HEK293 (cell line): ENCODE data around the gene ZC3H4.

Source experiments
- CTCF ChIA-PET: fragments of 350-600 bp; formaldehyde crosslinking; extraction: SDS; loops from one replicate; lab custom pipeline; 2021; ENCODE audit warnings: antibody characterized with exemption; lab: Yijun Ruan, JAX
- POLR2A ChIA-PET: fragments of 300-600 bp; formaldehyde crosslinking; extraction: SDS; loops from one replicate; lab custom pipeline; 2020; ENCODE audit warnings: antibody characterized with exemption, inconsistent platforms; lab: Yijun Ruan, JAX
- H3K27ac ChIP-seq: fragments of 200-500 bp; sonication (Bioruptor generic); 2 replicates; pipeline ENCODE4 v1.5.1; 2014; ENCODE audit warnings: low read depth, low read length, control low read depth, inconsistent platforms; ENCODE audit errors: extremely low read depth
- H3K36me3 ChIP-seq, 2 experiments: fragments of 200-500 bp in 1 of 2; sonication (Bioruptor generic) in 1 of 2; 1 replicate in 1 of 2; 2 replicates in 1 of 2; pipeline ENCODE4 v1.5.1; 2014 to 2017; ENCODE audit warnings: inconsistent platforms in 2 of 2, low read length in 2 of 2; ENCODE audit not compliant: control insufficient read depth in 2 of 2, insufficient read depth in 1 of 2
- H3K4me1 ChIP-seq: fragments of 200-500 bp; sonication (Bioruptor generic); 2 replicates; pipeline ENCODE4 v1.5.1; 2014; ENCODE audit warnings: mild to moderate bottlenecking, low read length, inconsistent platforms; ENCODE audit not compliant: control insufficient read depth, insufficient read depth
- H3K4me3 ChIP-seq: 2 replicates; pipeline ENCODE4 v1.5.1; 2011; ENCODE audit warnings: low read depth, mild to moderate bottlenecking, control low read depth, low read length, moderate library complexity
- H3K9me3 ChIP-seq: fragments of 200-500 bp; sonication (Bioruptor generic); 2 replicates; pipeline ENCODE4 v1.5.1; 2014; ENCODE audit warnings: low read depth, low read length, inconsistent platforms; ENCODE audit not compliant: control insufficient read depth, insufficient read depth
- AEBP2 ChIP-seq: fragments of 450-650 bp; formaldehyde crosslinking; IDR thresholded peaks from 2 replicates; pipeline ENCODE4 v1.5.1; 2016; ENCODE audit warnings: missing biosample characterization, missing genetic modification characterization, borderline replicate concordance
- EGR2 ChIP-seq: fragments of 450-650 bp; formaldehyde crosslinking; IDR thresholded peaks from 2 replicates; pipeline ENCODE4 v1.5.1; 2016; ENCODE audit warnings: low read depth, missing biosample characterization, missing genetic modification characterization
- GLIS1 ChIP-seq: fragments of 450-650 bp; formaldehyde crosslinking; IDR thresholded peaks from 2 replicates; pipeline ENCODE4 v1.5.1; 2016; ENCODE audit warnings: missing biosample characterization, missing genetic modification characterization
- GLIS2 ChIP-seq: fragments of 450-650 bp; formaldehyde crosslinking; IDR thresholded peaks from 2 replicates; pipeline ENCODE4 v1.5.1; 2016; ENCODE audit warnings: missing biosample characterization, missing genetic modification characterization
- IKZF3 ChIP-seq: fragments of 450-650 bp; IDR thresholded peaks from 2 replicates; pipeline ENCODE4 v1.5.0; 2018; ENCODE audit warnings: missing biosample characterization, mild to moderate bottlenecking, missing genetic modification characterization, moderate library complexity
- PRDM6 ChIP-seq: fragments of 450-650 bp; formaldehyde crosslinking; IDR thresholded peaks from 2 replicates; pipeline ENCODE4 v1.5.1; 2017; ENCODE audit warnings: missing biosample characterization, missing genetic modification characterization
- SP2 ChIP-seq: fragments of 450-650 bp; formaldehyde crosslinking; IDR thresholded peaks from 2 replicates; pipeline ENCODE4 v1.5.1; 2016; ENCODE audit warnings: missing biosample characterization, missing genetic modification characterization
- SP3 ChIP-seq: fragments of 450-650 bp; formaldehyde crosslinking; IDR thresholded peaks from 2 replicates; pipeline ENCODE4 v1.5.1; 2016; ENCODE audit warnings: missing biosample characterization, missing genetic modification characterization
- YY1 ChIP-seq: fragments of 450-650 bp; formaldehyde crosslinking; IDR thresholded peaks from 2 replicates; pipeline ENCODE4 v1.5.1; 2018; ENCODE audit warnings: missing biosample characterization, missing genetic modification characterization
- ZBTB10 ChIP-seq: fragments of 450-650 bp; formaldehyde crosslinking; IDR thresholded peaks from 2 replicates; pipeline ENCODE4 v1.5.1; 2016; ENCODE audit warnings: missing biosample characterization, missing genetic modification characterization
- ZBTB48 ChIP-seq: fragments of 450-650 bp; formaldehyde crosslinking; IDR thresholded peaks from 2 replicates; pipeline ENCODE4 v1.5.1; 2016; ENCODE audit warnings: missing biosample characterization, missing genetic modification characterization
- ZFHX2 ChIP-seq: fragments of 450-650 bp; formaldehyde crosslinking; conservative IDR thresholded peaks from 2 replicates; pipeline ENCODE4 v1.5.1; 2016; ENCODE audit warnings: missing biosample characterization, missing genetic modification characterization
- ZNF10 ChIP-seq: fragments of 450-650 bp; formaldehyde crosslinking; IDR thresholded peaks from 2 replicates; pipeline ENCODE4 v1.5.1; 2017; ENCODE audit warnings: missing biosample characterization, missing genetic modification characterization
- ZNF18 ChIP-seq: fragments of 450-650 bp; formaldehyde crosslinking; IDR thresholded peaks from 2 replicates; pipeline ENCODE4 v1.5.1; 2016; ENCODE audit warnings: missing biosample characterization, missing genetic modification characterization
- ZNF24 ChIP-seq: fragments of 450-650 bp; formaldehyde crosslinking; IDR thresholded peaks from 2 replicates; pipeline ENCODE4 v1.5.1; 2016; ENCODE audit warnings: missing biosample characterization, missing genetic modification characterization
- ZNF335 ChIP-seq: fragments of 450-650 bp; formaldehyde crosslinking; conservative IDR thresholded peaks from 2 replicates; pipeline ENCODE4 v1.5.1; 2016; ENCODE audit warnings: missing biosample characterization, missing genetic modification characterization
- ZNF398 ChIP-seq: fragments of 450-650 bp; formaldehyde crosslinking; IDR thresholded peaks from 2 replicates; pipeline ENCODE4 v1.5.1; 2017; ENCODE audit warnings: missing biosample characterization, missing genetic modification characterization
- ZNF623 ChIP-seq: fragments of 450-650 bp; formaldehyde crosslinking; IDR thresholded peaks from 2 replicates; pipeline ENCODE4 v1.5.1; 2016; ENCODE audit warnings: missing biosample characterization, missing genetic modification characterization
- TF ChIP-seq, protein P1 (sequence below): sonication (generic); formaldehyde crosslinking; IDR thresholded peaks from 2 replicates; pipeline ENCODE4 v1.8.1; 2022; ENCODE audit warnings: mild to moderate bottlenecking, moderate library complexity, missing genetic modification reagents

ZC3H4 gene

GRCh38 chr19:47021536-47022139, 91.9 kb downstream of the ZC3H4 start:
- Histone ChIP-seq H3K9me3 (no peaks in the 10 kb centered on the region), H3K36me3 (no peaks in the 10 kb centered on the region)
- TF ChIP-seq IKZF3 (tag by site-specific recombination) (peak; percentile 23; the same call in 1 of the 2 replicates), YY1 (tag by site-specific recombination) (no peak)
- TF ChIP-seq, protein P1, sequence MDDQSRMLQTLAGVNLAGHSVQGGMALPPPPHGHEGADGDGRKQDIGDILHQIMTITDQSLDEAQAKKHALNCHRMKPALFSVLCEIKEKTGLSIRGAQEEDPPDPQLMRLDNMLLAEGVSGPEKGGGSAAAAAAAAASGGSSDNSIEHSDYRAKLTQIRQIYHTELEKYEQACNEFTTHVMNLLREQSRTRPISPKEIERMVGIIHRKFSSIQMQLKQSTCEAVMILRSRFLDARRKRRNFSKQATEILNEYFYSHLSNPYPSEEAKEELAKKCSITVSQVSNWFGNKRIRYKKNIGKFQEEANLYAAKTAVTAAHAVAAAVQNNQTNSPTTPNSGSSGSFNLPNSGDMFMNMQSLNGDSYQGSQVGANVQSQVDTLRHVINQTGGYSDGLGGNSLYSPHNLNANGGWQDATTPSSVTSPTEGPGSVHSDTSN (CRISPR knock-in tag): 0 out of 2 replicates have a peak, but pooled peaks have one; percentile 50
- TF ChIP-seq, all 188 proteins: peak for 2
- H3K4me3 ChIP-seq: peak overlapping the region; percentile 31
- POLR2A ChIA-PET: interaction anchor here (0.8 kb wide), 1 partner anchor 92 kb away, joined by 3 read pairs; the partner anchor contains the start of gene ZC3H4
- CTCF ChIA-PET: interaction anchor here (0.5 to 3.7 kb wide), 3 partner anchors 8 to 133 kb away, joined by 3 to 43 read pairs (median 4); no protein-coding TSS in a partner anchor
- H3K27ac ChIP-seq: no peak overlapping the region
- H3K4me1 ChIP-seq: peaks cover 18% of the 10 kb centered on the region

GRCh38 chr19:47020992-47021496, 92.5 kb downstream of the ZC3H4 start:
- Histone ChIP-seq H3K36me3 (no peaks in the 10 kb centered on the region), H3K27ac (no peak overlapping the region), H3K9me3 (no peaks in the 10 kb centered on the region), H3K4me3 (peak overlapping the region; percentile 31), H3K4me1 (peaks cover 18% of the 10 kb centered on the region)
- POLR2A ChIA-PET: interaction anchor here (0.8 kb wide), 1 partner anchor 92 kb away, joined by 3 read pairs; the partner anchor contains the start of gene ZC3H4
- CTCF ChIA-PET: interaction anchor here (0.5 to 3.7 kb wide), 2 partner anchors 8 to 134 kb away, joined by 3 to 43 read pairs; no protein-coding TSS in a partner anchor
- no peak for TF ChIP-seq ZNF10 (tag by site-specific recombination)
- TF ChIP-seq ZNF18 (tag by site-specific recombination): peak; percentile 100
- TF ChIP-seq ZBTB10 (tag by site-specific recombination): peak; percentile 57; the same call in 1 of the 2 replicates
- TF ChIP-seq ZBTB48 (tag by site-specific recombination): peak; percentile 79
- TF ChIP-seq GLIS1 (tag by site-specific recombination): peak; percentile 64
- no peak for TF ChIP-seq AEBP2
- 0 out of 2 replicates have a peak, but pooled peaks have one; percentile 9 for TF ChIP-seq ZNF398 (tag by site-specific recombination)
- peak; percentile 64 for TF ChIP-seq GLIS2 (tag by site-specific recombination)
- TF ChIP-seq ZNF623: no peak
- TF ChIP-seq SP2 (tag by site-specific recombination): peak; percentile 54
- TF ChIP-seq PRDM6 (tag by site-specific recombination): no peak
- 0 out of 2 replicates have a peak, but pooled peaks have one; percentile 23 for TF ChIP-seq SP3 (tag by site-specific recombination)
- peak; percentile 19; the same call in 1 of the 2 replicates for TF ChIP-seq EGR2 (tag by site-specific recombination)
- 0 out of 2 replicates have a peak, but pooled peaks have one; percentile 27 for TF ChIP-seq ZNF24 (tag by site-specific recombination)
- TF ChIP-seq ZFHX2 (tag by site-specific recombination): peak; percentile 41; the same call in 1 of the 2 replicates
- TF ChIP-seq ZNF335: peak; percentile 29; the same call in 1 of the 2 replicates
